H9 (cell line): ENCODE results near the gene CMTM8. TPM values are rescaled to one million over a fixed set of nuclear protein-coding genes. Genes with fewer than 3 reads are reported as not detected.

Experiments used
- DNase-seq: peaks from one replicate; pipeline ENCODE4 v3.0.0-alpha.2; 2017
- H2AFZ ChIP-seq: one replicate; pipeline ENCODE4 v1.6.1; 2013; ENCODE audit warnings: mild to moderate bottlenecking, low read length, control low read depth, moderate library complexity
- H2AK5ac ChIP-seq: 2 replicates; pipeline ENCODE4 v1.6.1; 2013; ENCODE audit warnings: low read length, control low read depth, mixed read lengths; ENCODE audit not compliant: insufficient read length
- H2BK120ac ChIP-seq: one replicate; pipeline ENCODE4 v1.6.1; 2013; ENCODE audit warnings: low read depth, mild to moderate bottlenecking, low read length, control low read depth, inconsistent platforms; ENCODE audit not compliant: poor library complexity, severe bottlenecking
- H2BK12ac ChIP-seq: 2 replicates; pipeline ENCODE4 v1.6.1; 2013; ENCODE audit warnings: low read length, control low read depth, mixed read lengths, low read depth; ENCODE audit not compliant: insufficient read length
- H2BK15ac ChIP-seq: 2 replicates; pipeline ENCODE4 v1.6.1; 2013; ENCODE audit warnings: low read depth, low read length, control low read depth
- H2BK20ac ChIP-seq: one replicate; pipeline ENCODE4 v1.6.1; 2013; ENCODE audit warnings: low read depth, mild to moderate bottlenecking, low read length, control low read depth, inconsistent platforms; ENCODE audit not compliant: poor library complexity, severe bottlenecking
- H2BK5ac ChIP-seq: 2 replicates; pipeline ENCODE4 v1.6.1; 2013; ENCODE audit warnings: low read length, control low read depth, mixed read lengths; ENCODE audit not compliant: insufficient read length
- H3K14ac ChIP-seq: 2 replicates; pipeline ENCODE4 v1.6.1; 2013; ENCODE audit warnings: low read length, control low read depth; ENCODE audit not compliant: insufficient read depth
- H3K18ac ChIP-seq: 2 replicates; pipeline ENCODE4 v1.6.1; 2013; ENCODE audit warnings: low read depth, mild to moderate bottlenecking, mixed read lengths, low read length, control low read depth; ENCODE audit not compliant: insufficient read length
- H3K23ac ChIP-seq: 2 replicates; pipeline ENCODE4 v1.6.1; 2013; ENCODE audit warnings: low read length, control low read depth, mixed read lengths, low read depth; ENCODE audit not compliant: insufficient read length
- H3K23me2 ChIP-seq: 2 replicates; pipeline ENCODE4 v1.6.1; 2013; ENCODE audit warnings: low read depth, mild to moderate bottlenecking, mixed read lengths, low read length, control low read depth; ENCODE audit not compliant: insufficient read length, poor library complexity, severe bottlenecking
- H3K27ac ChIP-seq: 2 replicates; pipeline ENCODE4 v1.5.1; 2013; ENCODE audit warnings: low read length, control low read depth, mixed read lengths, low read depth; ENCODE audit not compliant: insufficient read length
- H3K27me3 ChIP-seq: 2 replicates; pipeline ENCODE4 v1.6.1; 2013; ENCODE audit warnings: low read length, control low read depth, inconsistent platforms; ENCODE audit not compliant: insufficient read depth
- H3K4ac ChIP-seq: 2 replicates; pipeline ENCODE4 v1.6.1; 2013; ENCODE audit warnings: low read depth, mild to moderate bottlenecking, control low read depth, inconsistent platforms, low read length, moderate library complexity
- H3K4me1 ChIP-seq: 2 replicates; pipeline ENCODE4 v1.6.1; 2013; ENCODE audit warnings: low read length, control low read depth, inconsistent platforms; ENCODE audit not compliant: insufficient read depth
- H3K4me2 ChIP-seq: 2 replicates; pipeline ENCODE4 v1.6.1; 2013; ENCODE audit warnings: low read length, control low read depth, mixed read lengths; ENCODE audit not compliant: insufficient read length, insufficient read depth
- H3K56ac ChIP-seq: 2 replicates; pipeline ENCODE4 v1.6.1; 2013; ENCODE audit warnings: low read depth, mild to moderate bottlenecking, mixed read lengths, low read length, control low read depth; ENCODE audit not compliant: insufficient read length
- H3K79me1 ChIP-seq: 2 replicates; pipeline ENCODE4 v1.6.1; 2013; ENCODE audit warnings: low read depth, mild to moderate bottlenecking, moderate library complexity, low read length, control low read depth, inconsistent platforms; ENCODE audit not compliant: insufficient read depth, poor library complexity, severe bottlenecking
- H3K79me2 ChIP-seq: 2 replicates; pipeline ENCODE4 v1.6.1; 2013; ENCODE audit warnings: low read length, control low read depth, inconsistent platforms; ENCODE audit not compliant: insufficient read depth
- H3K9ac ChIP-seq: 2 replicates; pipeline ENCODE4 v1.6.1; 2013; ENCODE audit warnings: low read length, control low read depth, mixed read lengths; ENCODE audit not compliant: insufficient read length; ENCODE audit errors: extremely low read depth
- H3K9me3 ChIP-seq: one replicate; pipeline ENCODE4 v1.6.1; 2013; ENCODE audit warnings: low read depth, low read length, inconsistent platforms; ENCODE audit not compliant: control insufficient read depth
- H3T11ph ChIP-seq: one replicate; pipeline ENCODE4 v1.6.1; 2013; ENCODE audit warnings: mild to moderate bottlenecking, low read length, control low read depth, inconsistent platforms
- H4K20me1 ChIP-seq: one replicate; pipeline ENCODE4 v1.6.1; 2013; ENCODE audit not compliant: control insufficient read depth, insufficient read length, insufficient read depth
- H4K5ac ChIP-seq: 2 replicates; pipeline ENCODE4 v1.6.1; 2013; ENCODE audit warnings: low read depth, mild to moderate bottlenecking, mixed read lengths, low read length, control low read depth; ENCODE audit not compliant: insufficient read length
- H4K8ac ChIP-seq: replicated peaks from 2 replicates; pipeline ENCODE4 v1.6.1; 2013; ENCODE audit warnings: low read length, control low read depth, mixed read lengths, low read depth; ENCODE audit not compliant: insufficient read length
- H4K91ac ChIP-seq: 2 replicates; pipeline ENCODE4 v1.6.1; 2013; ENCODE audit warnings: low read depth, mild to moderate bottlenecking, moderate library complexity, mixed read lengths, low read length, control low read depth; ENCODE audit not compliant: insufficient read length
- H3K27ac Mint-ChIP-seq, 3 experiments: 2 replicates in 2 of 3; 3 replicates in 1 of 3; pipeline ENCODE4 v1.8.0; 2020 to 2021; ENCODE audit warnings: mixed read lengths in 3 of 3, mild to moderate bottlenecking in 1 of 3, moderate library complexity in 1 of 3
- H3K27me3 Mint-ChIP-seq: 2 replicates; pipeline ENCODE4 v1.8.0; 2021; ENCODE audit warnings: low read depth, mild to moderate bottlenecking, moderate library complexity, mixed read lengths
- H3K36me3 Mint-ChIP-seq, 3 experiments: 2 replicates in 2 of 3; 3 replicates in 1 of 3; pipeline ENCODE4 v1.8.0; 2020 to 2021; ENCODE audit warnings: low read depth in 3 of 3, mixed read lengths in 3 of 3; ENCODE audit not compliant: insufficient read depth in 1 of 3
- H3K4me1 Mint-ChIP-seq, 2 experiments: 2 replicates each; pipeline ENCODE4 v1.8.0; 2020; ENCODE audit warnings: mixed read lengths in 2 of 2
- H3K4me3 Mint-ChIP-seq, 2 experiments: 2 replicates in 1 of 2; 3 replicates in 1 of 2; pipeline ENCODE4 v1.8.0; 2020 to 2021; ENCODE audit warnings: mild to moderate bottlenecking in 2 of 2, mixed read lengths in 2 of 2, moderate library complexity in 1 of 2
- H3K9me3 Mint-ChIP-seq, 2 experiments: 2 replicates in 1 of 2; 3 replicates in 1 of 2; pipeline ENCODE4 v1.8.0; 2020; ENCODE audit warnings: mild to moderate bottlenecking in 2 of 2, mixed read lengths in 2 of 2, moderate library complexity in 1 of 2
- CTCF ChIP-seq: fragments of 200-600 bp; sonication (generic); conservative IDR thresholded peaks from 3 replicates; pipeline ENCODE4 v1.8.0; 2021; ENCODE audit warnings: antibody characterized with exemption, mild to moderate bottlenecking
- WGBS: extraction: QIAGEN DNeasy Blood & Tissue Kit; methylation state at CpG from one replicate; pipeline ENCODE4 v1.1.7; 2013; ENCODE audit warnings: missing lambda C conversion rate, low lambda C conversion rate, mixed read lengths; ENCODE audit not compliant: insufficient read length; ENCODE audit errors: extremely low coverage; 5-methylcytosine and 5-hydroxymethylcytosine counted together
- total RNA-seq: library from RNA; stranded (reverse); gene quantifications from 2 replicates; pipeline ENCODE4 v1.2.1, GENCODE V29; 2021

The CMTM8 gene
- total RNA-seq, 1 experiment from 2014 or later, result 4.0 TPM

- H4K5ac ChIP-seq, result no peak overlapping the region
- H3K27ac Mint-ChIP-seq, result no peak overlapping the region
- no peak overlapping the region for H3K9ac ChIP-seq
- H2BK5ac ChIP-seq, result no peak overlapping the region
- no peak overlapping the region for H4K8ac ChIP-seq
- no peaks in the 10 kb centered on the region for H3K9me3 ChIP-seq
- WGBS, result no CpG with 5 or more reads among the region's 7 CpGs
- no peak for TF ChIP-seq CTCF
- no peak overlapping the region for H3K27ac ChIP-seq
- no peak overlapping the region for H3K18ac ChIP-seq
- no peak overlapping the region for H3K23ac ChIP-seq
- H3K36me3 Mint-ChIP-seq, result no peaks in the 10 kb centered on the region
- H3K4ac ChIP-seq, result no peak overlapping the region
- H3K56ac ChIP-seq, result no peak overlapping the region
- no peak overlapping the region for H2AFZ ChIP-seq
- H3K23me2 ChIP-seq, result no peaks in the 10 kb centered on the region
- no peaks in the 10 kb centered on the region for H3K27me3 ChIP-seq
- H2BK15ac ChIP-seq, result no peak overlapping the region
- no peak overlapping the region for H4K91ac ChIP-seq
- peaks cover 3% of the 10 kb centered on the region; the same call in 1 of the 2 replicates for H3K27me3 Mint-ChIP-seq
- peaks cover 15 to 22% of the 10 kb centered on the region in 2 experiments for H3K4me1 Mint-ChIP-seq
- H4K20me1 ChIP-seq, result no peaks in the 10 kb centered on the region
- H3K79me2 ChIP-seq, result no peaks in the 10 kb centered on the region
- no peaks in the 10 kb centered on the region for H3K79me1 ChIP-seq
- no peak overlapping the region for H3K14ac ChIP-seq
- H3K9me3 Mint-ChIP-seq, result no peaks in the 10 kb centered on the region
- H3K4me3 Mint-ChIP-seq, result no peak overlapping the region
- DNase-seq, result no peak
- no peak overlapping the region for H2BK120ac ChIP-seq
- no peak overlapping the region for H2BK12ac ChIP-seq
- no peaks in the 10 kb centered on the region for H3K4me1 ChIP-seq
- no peak overlapping the region for H3T11ph ChIP-seq
- H2BK20ac ChIP-seq, result no peak overlapping the region
- H2AK5ac ChIP-seq, result no peak overlapping the region
- H3K4me2 ChIP-seq, result no peak overlapping the region
Measured at GRCh38 chr3:32381922-32382321, 143.4 kb downstream of the CMTM8 start.
